GM18907 (cell line): ENCODE measurements around the gene CCN5.
"Not testable (repeated sequence)": the region's sequence is repeated elsewhere in the genome, so short reads cannot be mapped to it uniquely, and the experiment has no call there.

Experiments
- ATAC-seq: cut with Tn5 transposase; IDR thresholded peaks from one replicate; pipeline ENCODE4 v1.9.1; 2021; ENCODE audit warnings: mild to moderate bottlenecking, moderate library complexity; ENCODE audit not compliant: unreplicated experiment

CCN5 gene

GRCh38 chr20:44756011-44756688, 41.0 kb downstream of the CCN5 start:
- ATAC-seq, result no peak

- no peak for ATAC-seq
Measured at GRCh38 chr20:44756956-44757355, 41.8 kb downstream of the CCN5 start.

GRCh38 chr20:44758247-44759101, 43.3 kb downstream of the CCN5 start:
- no peak for ATAC-seq

GRCh38 chr20:44759595-44759994, 44.4 kb downstream of the CCN5 start:
- ATAC-seq, result no peak

- ATAC-seq, result no peak
Measured at GRCh38 chr20:44761423-44761822, 46.3 kb downstream of the CCN5 start.

- ATAC-seq, result no peak
Measured at GRCh38 chr20:44762466-44763140, 47.4 kb downstream of the CCN5 start.

GRCh38 chr20:44763798-44764197, 48.6 kb downstream of the CCN5 start:
- ATAC-seq, result not testable (repeated sequence)

GRCh38 chr20:44765091-44765490, 49.9 kb downstream of the CCN5 start:
- no peak for ATAC-seq

- no peak for ATAC-seq
Measured at GRCh38 chr20:44765701-44766347, 50.7 kb downstream of the CCN5 start.

GRCh38 chr20:44768256-44768655, 53.1 kb downstream of the CCN5 start:
- no peak for ATAC-seq

GRCh38 chr20:44768854-44769480, 53.8 kb downstream of the CCN5 start:
- no peak for ATAC-seq

GRCh38 chr20:44769481-44769863, 54.3 kb downstream of the CCN5 start:
- no peak for ATAC-seq

GRCh38 chr20:44770484-44771171, 55.5 kb downstream of the CCN5 start:
- ATAC-seq, result no peak

- ATAC-seq, result no peak
Measured at GRCh38 chr20:44771172-44771535, 56.0 kb downstream of the CCN5 start.

GRCh38 chr20:44772636-44773035, 57.5 kb downstream of the CCN5 start:
- ATAC-seq, result no peak

- no peak for ATAC-seq
Measured at GRCh38 chr20:44773070-44773829, 58.1 kb downstream of the CCN5 start.

GRCh38 chr20:44776980-44777379, 61.8 kb downstream of the CCN5 start:
- ATAC-seq, result no peak
